ENCODE results near the gene NUP107. TPM values are rescaled to one million over a fixed set of nuclear protein-coding genes. Genes with fewer than 3 reads are reported as not detected.

Gene NUP107
- total RNA-seq, 1 experiment from 2014 or later, result 132 TPM

- TF ChIP-seq, protein P1, sequence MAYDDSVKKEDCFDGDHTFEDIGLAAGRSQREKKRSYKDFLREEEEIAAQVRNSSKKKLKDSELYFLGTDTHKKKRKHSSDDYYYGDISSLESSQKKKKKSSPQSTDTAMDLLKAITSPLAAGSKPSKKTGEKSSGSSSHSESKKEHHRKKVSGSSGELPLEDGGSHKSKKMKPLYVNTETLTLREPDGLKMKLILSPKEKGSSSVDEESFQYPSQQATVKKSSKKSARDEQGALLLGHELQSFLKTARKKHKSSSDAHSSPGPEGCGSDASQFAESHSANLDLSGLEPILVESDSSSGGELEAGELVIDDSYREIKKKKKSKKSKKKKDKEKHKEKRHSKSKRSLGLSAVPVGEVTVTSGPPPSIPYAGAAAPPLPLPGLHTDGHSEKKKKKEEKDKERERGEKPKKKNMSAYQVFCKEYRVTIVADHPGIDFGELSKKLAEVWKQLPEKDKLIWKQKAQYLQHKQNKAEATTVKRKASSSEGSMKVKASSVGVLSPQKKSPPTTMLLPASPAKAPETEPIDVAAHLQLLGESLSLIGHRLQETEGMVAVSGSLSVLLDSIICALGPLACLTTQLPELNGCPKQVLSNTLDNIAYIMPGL (CRISPR knock-in tag; IDR thresholded peaks at IDR 0.05), result no peak
- TF ChIP-seq, protein P2, sequence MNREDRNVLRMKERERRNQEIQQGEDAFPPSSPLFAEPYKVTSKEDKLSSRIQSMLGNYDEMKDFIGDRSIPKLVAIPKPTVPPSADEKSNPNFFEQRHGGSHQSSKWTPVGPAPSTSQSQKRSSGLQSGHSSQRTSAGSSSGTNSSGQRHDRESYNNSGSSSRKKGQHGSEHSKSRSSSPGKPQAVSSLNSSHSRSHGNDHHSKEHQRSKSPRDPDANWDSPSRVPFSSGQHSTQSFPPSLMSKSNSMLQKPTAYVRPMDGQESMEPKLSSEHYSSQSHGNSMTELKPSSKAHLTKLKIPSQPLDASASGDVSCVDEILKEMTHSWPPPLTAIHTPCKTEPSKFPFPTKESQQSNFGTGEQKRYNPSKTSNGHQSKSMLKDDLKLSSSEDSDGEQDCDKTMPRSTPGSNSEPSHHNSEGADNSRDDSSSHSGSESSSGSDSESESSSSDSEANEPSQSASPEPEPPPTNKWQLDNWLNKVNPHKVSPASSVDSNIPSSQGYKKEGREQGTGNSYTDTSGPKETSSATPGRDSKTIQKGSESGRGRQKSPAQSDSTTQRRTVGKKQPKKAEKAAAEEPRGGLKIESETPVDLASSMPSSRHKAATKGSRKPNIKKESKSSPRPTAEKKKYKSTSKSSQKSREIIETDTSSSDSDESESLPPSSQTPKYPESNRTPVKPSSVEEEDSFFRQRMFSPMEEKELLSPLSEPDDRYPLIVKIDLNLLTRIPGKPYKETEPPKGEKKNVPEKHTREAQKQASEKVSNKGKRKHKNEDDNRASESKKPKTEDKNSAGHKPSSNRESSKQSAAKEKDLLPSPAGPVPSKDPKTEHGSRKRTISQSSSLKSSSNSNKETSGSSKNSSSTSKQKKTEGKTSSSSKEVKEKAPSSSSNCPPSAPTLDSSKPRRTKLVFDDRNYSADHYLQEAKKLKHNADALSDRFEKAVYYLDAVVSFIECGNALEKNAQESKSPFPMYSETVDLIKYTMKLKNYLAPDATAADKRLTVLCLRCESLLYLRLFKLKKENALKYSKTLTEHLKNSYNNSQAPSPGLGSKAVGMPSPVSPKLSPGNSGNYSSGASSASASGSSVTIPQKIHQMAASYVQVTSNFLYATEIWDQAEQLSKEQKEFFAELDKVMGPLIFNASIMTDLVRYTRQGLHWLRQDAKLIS (CRISPR knock-in tag; IDR thresholded peaks at IDR 0.05; ENCODE audit: borderline replicate concordance), result no peak
These were observed 550 bp upstream of the NUP107 start (continued) for GRCh38 chr12:68686262-68686594.

GRCh38 chr12:68695454-68695853, 8.7 kb downstream of the NUP107 start:
- TF ChIP-seq, protein P3, sequence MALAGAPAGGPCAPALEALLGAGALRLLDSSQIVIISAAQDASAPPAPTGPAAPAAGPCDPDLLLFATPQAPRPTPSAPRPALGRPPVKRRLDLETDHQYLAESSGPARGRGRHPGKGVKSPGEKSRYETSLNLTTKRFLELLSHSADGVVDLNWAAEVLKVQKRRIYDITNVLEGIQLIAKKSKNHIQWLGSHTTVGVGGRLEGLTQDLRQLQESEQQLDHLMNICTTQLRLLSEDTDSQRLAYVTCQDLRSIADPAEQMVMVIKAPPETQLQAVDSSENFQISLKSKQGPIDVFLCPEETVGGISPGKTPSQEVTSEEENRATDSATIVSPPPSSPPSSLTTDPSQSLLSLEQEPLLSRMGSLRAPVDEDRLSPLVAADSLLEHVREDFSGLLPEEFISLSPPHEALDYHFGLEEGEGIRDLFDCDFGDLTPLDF (CRISPR knock-in tag; IDR thresholded peaks at IDR 0.05), result no peak
- TF ChIP-seq ARID4B (CRISPR knock-in tag; IDR thresholded peaks at IDR 0.05; ENCODE audit: borderline replicate concordance) (no peak), SMAD4 (CRISPR knock-in tag; IDR thresholded peaks at IDR 0.05) (no peak), CREM (CRISPR knock-in tag; IDR thresholded peaks at IDR 0.05) (no peak), NFATC4 (CRISPR knock-in tag; IDR thresholded peaks at IDR 0.05) (no peak), STAT6 (CRISPR knock-in tag; conservative IDR thresholded peaks at IDR 0.05; ENCODE audit: low read depth) (no peak), NR3C1 (CRISPR knock-in tag; conservative IDR thresholded peaks at IDR 0.05; ENCODE audit: low read depth) (no peak), ZNF671 (CRISPR knock-in tag; IDR thresholded peaks at IDR 0.05) (no peak), ZNF396 (CRISPR knock-in tag; IDR thresholded peaks at IDR 0.05; ENCODE audit: borderline replicate concordance) (no peak)
- TF ChIP-seq, protein P4, sequence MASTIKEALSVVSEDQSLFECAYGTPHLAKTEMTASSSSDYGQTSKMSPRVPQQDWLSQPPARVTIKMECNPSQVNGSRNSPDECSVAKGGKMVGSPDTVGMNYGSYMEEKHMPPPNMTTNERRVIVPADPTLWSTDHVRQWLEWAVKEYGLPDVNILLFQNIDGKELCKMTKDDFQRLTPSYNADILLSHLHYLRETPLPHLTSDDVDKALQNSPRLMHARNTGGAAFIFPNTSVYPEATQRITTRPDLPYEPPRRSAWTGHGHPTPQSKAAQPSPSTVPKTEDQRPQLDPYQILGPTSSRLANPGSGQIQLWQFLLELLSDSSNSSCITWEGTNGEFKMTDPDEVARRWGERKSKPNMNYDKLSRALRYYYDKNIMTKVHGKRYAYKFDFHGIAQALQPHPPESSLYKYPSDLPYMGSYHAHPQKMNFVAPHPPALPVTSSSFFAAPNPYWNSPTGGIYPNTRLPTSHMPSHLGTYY (CRISPR knock-in tag; IDR thresholded peaks at IDR 0.05), result no peak
- TF ChIP-seq, protein P5, sequence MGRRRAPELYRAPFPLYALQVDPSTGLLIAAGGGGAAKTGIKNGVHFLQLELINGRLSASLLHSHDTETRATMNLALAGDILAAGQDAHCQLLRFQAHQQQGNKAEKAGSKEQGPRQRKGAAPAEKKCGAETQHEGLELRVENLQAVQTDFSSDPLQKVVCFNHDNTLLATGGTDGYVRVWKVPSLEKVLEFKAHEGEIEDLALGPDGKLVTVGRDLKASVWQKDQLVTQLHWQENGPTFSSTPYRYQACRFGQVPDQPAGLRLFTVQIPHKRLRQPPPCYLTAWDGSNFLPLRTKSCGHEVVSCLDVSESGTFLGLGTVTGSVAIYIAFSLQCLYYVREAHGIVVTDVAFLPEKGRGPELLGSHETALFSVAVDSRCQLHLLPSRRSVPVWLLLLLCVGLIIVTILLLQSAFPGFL (CRISPR knock-in tag; IDR thresholded peaks at IDR 0.05; ENCODE audit: borderline replicate concordance), result no peak
- TF ChIP-seq, protein P6, sequence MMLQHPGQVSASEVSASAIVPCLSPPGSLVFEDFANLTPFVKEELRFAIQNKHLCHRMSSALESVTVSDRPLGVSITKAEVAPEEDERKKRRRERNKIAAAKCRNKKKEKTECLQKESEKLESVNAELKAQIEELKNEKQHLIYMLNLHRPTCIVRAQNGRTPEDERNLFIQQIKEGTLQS (CRISPR knock-in tag; conservative IDR thresholded peaks at IDR 0.05), result no peak
- TF ChIP-seq, protein P7, sequence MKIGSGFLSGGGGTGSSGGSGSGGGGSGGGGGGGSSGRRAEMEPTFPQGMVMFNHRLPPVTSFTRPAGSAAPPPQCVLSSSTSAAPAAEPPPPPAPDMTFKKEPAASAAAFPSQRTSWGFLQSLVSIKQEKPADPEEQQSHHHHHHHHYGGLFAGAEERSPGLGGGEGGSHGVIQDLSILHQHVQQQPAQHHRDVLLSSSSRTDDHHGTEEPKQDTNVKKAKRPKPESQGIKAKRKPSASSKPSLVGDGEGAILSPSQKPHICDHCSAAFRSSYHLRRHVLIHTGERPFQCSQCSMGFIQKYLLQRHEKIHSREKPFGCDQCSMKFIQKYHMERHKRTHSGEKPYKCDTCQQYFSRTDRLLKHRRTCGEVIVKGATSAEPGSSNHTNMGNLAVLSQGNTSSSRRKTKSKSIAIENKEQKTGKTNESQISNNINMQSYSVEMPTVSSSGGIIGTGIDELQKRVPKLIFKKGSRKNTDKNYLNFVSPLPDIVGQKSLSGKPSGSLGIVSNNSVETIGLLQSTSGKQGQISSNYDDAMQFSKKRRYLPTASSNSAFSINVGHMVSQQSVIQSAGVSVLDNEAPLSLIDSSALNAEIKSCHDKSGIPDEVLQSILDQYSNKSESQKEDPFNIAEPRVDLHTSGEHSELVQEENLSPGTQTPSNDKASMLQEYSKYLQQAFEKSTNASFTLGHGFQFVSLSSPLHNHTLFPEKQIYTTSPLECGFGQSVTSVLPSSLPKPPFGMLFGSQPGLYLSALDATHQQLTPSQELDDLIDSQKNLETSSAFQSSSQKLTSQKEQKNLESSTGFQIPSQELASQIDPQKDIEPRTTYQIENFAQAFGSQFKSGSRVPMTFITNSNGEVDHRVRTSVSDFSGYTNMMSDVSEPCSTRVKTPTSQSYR (CRISPR knock-in tag; IDR thresholded peaks at IDR 0.05), result no peak
- no peak for ATAC-seq

More at GRCh38 chr12:68695454-68695853, 8.7 kb downstream of the NUP107 start:
- H3K27me3 Mint-ChIP-seq (ENCODE audit: low read depth), result no peaks in the 10 kb centered on the region
- DNase-seq (ENCODE audit: low spot score), result no peak
- ChIA-PET CTCF (no interaction called here), POLR2A (no interaction called here)
- H3K4me1 Mint-ChIP-seq, result no peaks in the 10 kb centered on the region
- H3K27ac Mint-ChIP-seq, result no peak overlapping the region
- H3K9me3 Mint-ChIP-seq, result no peaks in the 10 kb centered on the region
- H3K36me3 Mint-ChIP-seq, result peaks cover 71% of the 10 kb centered on the region
- no peak overlapping the region for H3K4me3 Mint-ChIP-seq
